GM21367 (cell line): ENCODE data around the gene BMERB1.
"Not testable (repeated sequence)": the region's sequence is repeated elsewhere in the genome, so short reads cannot be mapped to it uniquely, and the experiment has no call there.

ENCODE experiments used
- ATAC-seq: cut with Tn5 transposase; IDR thresholded peaks from one replicate; pipeline ENCODE4 v1.9.1; 2021; ENCODE audit not compliant: unreplicated experiment

BMERB1 gene

DNA sequence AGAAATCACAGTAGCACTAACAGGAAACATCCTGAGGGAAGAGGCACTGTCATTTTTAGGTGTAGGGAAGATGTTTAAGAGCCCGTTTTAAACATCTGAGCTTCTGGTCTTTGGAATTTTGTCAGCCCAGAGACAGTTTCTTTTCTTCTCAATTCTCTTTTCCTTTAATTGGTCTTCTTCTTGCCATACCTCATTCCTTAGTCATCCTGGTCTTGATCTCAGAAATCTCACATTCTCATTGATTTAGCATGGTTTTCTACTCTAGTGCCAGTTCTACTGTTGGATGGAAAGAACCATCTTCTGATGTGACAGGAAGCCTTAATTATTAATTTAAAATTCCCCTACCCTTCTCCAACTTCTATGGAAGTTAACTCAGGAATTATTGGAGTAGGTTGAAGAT, 25.4 kb downstream of the BMERB1 start:
- ATAC-seq = no peak

DNA sequence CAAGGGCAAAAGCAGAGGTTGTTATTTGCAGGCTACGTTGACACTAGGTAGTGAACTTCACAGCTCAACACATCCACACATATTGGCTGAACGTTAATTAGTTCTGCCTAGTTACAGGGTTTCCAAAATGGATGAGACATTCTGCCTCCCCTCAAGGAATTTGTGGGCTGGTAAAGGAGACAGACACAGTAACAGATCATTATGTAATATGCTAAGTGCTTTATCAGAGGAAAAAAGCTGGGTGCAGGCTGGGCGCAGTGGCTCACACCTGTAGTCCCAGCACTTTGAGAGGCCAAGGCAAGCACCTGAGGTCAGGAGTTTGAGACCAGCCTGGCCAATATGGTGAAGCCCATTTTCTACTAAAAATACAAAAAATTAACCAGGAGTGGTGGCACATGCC, 26.2 kb downstream of the BMERB1 start:
- ATAC-seq = no peak

DNA sequence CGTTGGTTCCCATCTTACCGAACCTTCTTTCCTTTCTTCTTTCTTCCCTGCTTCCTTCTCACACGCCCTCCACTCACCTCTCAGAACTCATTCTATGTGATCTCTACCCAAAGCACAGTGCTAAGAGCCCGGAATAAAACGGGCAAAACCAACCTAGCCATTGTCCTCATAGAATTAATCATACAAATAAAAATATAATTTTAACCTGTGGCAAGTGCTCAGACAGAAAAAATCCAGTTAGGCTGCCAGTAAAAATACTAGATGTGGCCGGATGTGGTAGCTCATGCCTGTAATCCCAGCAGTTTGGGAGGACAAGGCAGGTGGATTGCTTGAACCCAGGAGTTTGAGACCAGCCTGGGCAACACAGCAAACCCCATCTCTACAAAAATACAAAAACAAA, 27.0 kb downstream of the BMERB1 start:
- no peak for ATAC-seq

DNA sequence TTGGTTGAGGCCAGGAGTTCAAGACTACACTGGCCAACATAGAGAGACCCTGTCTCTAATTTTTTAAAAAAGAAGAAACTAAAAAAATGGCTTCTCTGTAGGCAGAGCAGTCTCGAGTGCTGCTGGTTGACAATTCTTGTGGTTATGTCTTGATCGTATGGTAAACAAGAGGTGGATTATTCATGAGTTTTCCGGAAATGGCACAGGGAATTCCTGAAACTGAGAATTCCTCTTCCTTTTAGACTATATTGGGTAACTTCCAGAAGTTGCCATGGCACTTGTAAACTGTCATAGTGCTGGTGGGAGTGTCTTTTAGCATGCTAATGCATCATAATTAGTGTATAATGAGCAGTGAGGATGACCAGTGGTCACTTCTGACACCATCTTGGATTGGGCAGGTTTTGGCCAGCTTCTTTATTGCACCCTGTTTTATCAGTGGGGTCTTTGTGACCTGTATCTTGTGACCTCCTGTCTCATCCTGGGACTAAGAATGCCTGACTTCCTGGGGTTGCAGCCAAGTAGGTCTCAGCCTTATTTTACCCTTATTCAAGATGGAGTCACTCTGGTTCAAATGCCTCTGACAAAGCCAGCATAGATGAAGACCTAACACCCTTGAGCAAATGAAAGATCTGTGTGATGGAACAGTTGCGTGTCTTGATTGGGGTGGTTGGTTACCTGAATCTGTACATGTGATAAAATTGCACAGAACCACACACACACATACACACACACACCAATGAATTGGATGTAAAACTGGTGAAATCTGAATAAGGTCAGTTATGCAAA, 30.2 kb downstream of the BMERB1 start:
- ATAC-seq = no peak

DNA sequence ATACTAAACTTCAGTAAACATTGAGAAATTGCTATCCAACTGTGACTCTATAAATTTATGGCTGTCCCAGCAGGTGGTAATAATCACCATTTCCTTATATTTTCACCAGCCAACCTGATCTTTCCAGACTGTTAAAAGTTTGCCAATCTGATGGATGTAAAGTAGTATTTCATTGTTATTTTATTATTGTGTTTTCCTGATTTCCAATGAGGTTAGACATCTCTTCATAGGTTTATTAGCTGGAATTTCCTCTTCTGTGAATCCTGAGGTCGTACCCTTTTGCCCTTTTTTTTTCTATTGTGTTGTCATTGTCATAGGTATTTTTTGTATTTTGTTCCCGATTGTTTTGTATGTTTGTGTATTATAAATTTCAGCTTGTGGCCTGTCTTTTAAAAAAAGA, 31.7 kb downstream of the BMERB1 start:
- ATAC-seq = no peak

DNA sequence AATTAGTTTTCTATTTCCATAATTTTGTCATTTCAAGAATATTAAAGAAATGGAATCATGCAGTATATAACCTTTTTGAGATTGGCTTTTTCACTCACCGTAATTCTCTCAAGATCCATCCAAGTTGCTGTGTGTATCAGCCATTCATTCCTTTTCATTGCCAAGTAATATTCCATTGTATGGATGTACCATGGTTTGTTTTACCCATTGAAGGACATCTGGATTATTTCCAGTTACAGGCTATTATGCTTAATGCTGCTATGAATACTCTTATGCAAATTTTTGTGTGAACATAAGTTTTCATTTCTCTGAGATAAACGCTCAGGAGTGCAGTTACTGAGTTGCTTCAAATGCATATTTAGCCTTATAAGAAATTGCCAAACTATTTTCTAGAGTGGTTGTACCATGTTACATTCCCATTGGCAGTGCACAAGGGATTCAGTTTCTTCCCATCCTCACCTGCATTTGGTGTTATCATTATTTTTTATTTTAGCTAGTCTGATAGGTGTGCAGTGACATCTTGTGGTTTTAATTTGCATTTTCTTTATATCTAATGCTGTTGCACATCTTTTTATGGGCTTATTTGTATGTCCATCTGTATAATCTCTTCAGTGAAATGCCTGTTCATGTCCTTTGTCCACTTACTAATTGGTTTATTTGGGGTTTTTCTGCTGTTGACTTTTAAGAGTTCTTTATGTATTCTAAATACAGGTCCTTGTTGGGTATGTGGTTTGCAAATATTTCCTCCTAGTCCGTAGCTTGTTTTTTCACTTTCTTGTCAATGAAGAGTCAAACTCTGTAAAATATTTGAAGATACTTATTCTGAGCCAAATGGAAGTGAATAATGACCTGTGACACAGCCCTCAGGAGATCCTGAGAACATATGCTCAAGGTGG, 32.7 kb downstream of the BMERB1 start:
- no peak for ATAC-seq

DNA sequence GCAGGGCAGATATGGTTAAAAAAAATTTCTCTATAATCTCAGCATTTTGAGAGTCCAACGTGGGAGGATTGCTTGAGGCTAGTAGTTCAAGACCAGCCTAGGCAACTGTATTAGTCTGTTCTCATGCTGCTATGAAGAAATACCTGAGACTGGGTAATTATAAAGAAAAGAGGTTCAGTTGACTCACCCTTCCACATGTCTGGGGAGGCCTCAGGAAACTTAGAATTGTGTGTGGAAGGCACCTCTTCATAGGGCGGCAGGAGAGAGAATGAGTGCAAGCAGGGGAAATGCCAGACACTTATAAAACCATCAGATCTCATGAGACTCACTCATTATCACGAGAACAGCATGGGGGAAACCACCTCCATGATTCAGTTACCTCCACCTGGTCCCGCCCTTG, 42.6 kb downstream of the BMERB1 start:
- not testable (repeated sequence) for ATAC-seq

DNA sequence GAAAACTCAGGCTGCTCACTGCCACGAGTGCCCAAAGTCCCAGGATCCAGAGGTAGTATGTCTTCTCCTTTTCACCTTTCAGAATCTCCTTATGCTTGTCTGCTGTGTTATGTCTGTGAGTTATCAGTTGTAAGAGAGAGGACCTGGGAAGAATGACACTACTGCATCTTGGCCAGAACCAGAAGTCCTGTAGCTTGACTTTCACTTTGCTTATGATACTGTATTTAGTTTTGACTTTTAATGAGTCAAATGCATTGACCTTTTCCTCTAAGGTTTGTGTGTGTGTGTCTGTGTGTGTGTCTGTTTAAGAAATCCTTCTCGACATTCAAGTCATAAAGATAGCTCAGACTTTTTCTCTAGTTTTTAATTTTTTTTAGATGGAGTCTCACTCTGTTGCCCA, 43.4 kb downstream of the BMERB1 start:
- ATAC-seq = no peak

DNA sequence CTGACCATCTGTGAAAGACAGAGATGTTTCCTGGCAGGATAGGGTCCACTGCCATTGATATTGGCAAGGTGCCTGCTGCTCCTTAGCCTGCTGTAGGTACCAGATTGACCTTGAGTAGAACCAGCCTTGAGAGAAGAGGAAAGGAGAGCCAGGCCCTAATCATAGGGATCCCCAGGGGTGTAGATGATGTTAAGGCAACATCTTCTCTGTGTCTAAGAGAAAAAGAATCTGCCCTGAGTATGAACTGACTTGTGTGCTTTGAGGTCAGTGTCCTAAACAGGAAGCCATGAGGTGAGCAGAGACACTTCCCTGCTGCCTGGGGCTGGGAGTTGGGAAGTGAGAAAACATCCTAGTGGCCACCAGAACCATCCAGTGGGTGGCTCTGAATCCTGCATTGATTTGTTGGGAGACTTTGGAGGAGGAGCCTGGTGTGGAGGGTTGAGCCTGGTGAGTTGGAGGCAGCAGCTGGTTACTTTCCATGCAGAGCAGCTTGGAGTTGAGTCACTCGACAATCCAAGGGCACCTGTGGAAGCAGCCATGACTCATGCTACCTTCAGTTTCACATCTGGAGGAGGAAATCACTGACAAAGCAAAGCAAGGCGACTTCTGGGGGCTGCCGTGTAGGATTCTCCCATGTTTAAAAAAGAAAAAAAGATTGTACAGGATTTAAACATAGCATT, 47.8 kb downstream of the BMERB1 start:
- no peak for ATAC-seq

DNA sequence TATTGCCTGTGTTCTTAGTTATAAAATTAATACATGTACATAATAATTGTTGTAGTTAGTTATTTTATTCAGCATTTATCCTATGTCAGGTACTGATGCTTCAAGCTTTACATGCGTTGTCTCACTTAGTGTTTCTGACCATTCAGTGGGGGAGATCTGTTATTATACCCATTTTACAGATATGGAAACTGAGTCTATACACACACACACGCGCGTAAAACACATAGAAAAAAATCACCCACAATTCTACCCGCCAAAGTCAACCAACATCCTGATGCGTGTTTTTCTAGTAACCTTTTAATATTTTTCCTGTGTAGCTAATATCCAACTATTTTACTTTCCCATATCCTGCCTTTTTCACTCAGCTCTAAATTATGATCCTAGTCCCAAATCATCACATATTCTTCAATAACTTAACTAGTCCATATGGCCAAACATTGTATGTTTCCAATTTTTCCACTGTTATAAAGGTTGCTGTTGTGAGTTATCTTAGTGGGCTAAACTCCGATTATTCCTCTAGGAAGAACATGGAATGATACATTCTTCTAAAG, 48.4 kb downstream of the BMERB1 start:
- no peak for ATAC-seq

DNA sequence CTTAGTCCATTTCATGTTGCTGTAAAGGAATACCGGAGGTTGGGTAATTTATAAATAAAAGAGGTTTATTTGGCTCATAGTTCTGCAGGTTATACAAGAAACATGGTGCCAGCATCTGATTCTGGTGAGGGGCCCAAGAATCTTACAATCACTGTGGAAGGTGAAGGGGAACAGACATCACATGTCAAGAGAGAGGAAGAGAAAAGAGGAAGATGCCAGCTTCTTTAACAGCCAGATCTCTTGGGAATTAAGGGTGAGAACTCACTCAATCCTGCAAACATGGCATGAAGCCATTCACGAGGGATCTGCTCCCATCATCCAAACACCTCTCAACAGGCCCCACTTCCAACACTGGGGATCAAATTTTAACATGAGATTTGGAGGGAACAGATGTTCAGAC, 49.5 kb downstream of the BMERB1 start:
- ATAC-seq = no peak

DNA sequence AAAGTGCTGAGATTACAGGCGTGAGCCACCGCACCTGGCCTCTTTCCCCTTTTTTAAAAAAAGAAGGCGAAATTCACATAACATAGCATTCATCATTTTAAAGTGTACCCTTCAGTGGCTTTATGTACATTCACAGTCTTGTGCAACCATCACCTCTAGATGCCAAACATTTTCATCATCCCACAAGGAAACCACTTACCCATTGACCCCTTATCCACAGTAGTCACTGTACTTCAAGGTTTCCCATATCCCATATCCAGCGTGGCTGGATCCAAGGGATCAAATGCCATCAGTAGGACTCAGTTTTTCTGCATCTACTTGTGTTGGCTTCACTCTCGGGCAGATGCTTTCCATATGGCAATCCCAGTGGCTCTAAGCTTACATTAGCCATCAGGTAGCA, 50.3 kb downstream of the BMERB1 start:
- no peak for ATAC-seq

DNA sequence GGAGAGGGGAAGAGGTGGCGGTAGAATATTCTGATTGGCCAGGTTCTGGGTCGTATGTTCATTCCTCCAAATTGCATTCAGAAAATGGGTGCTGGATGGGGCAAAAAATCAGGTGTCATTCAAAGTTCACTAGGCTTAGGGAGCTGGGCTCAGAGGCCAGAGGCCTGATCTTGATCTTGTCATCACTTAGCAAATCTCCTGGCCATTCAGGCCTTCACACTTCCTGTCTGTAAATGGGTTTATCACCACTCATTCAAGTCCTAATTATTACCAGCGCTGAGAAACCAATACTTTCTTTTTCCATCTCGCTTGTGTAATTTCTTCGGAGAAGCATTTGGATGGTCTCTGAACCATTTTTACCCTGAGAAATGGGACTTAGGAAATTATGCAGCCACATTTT, 50.8 kb downstream of the BMERB1 start:
- ATAC-seq = no peak

DNA sequence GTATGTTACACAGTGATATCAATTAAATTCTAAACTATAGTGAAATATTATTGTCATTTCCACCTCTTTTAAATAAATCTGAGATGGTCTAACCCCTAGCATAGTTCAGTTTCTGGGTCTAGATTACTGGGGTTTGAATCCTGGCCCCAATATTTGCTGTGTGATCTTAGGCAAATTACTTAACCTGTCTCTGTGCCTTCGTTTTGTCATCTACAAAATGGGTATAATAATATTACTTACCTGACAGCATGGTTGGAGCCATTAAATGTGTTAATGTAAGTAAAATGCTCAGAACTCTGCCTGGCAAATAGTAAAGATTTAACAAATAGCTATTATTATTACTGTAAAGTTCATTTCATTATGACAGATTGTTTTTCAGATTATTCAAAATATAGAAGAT, 52.3 kb downstream of the BMERB1 start:
- ATAC-seq = no peak

DNA sequence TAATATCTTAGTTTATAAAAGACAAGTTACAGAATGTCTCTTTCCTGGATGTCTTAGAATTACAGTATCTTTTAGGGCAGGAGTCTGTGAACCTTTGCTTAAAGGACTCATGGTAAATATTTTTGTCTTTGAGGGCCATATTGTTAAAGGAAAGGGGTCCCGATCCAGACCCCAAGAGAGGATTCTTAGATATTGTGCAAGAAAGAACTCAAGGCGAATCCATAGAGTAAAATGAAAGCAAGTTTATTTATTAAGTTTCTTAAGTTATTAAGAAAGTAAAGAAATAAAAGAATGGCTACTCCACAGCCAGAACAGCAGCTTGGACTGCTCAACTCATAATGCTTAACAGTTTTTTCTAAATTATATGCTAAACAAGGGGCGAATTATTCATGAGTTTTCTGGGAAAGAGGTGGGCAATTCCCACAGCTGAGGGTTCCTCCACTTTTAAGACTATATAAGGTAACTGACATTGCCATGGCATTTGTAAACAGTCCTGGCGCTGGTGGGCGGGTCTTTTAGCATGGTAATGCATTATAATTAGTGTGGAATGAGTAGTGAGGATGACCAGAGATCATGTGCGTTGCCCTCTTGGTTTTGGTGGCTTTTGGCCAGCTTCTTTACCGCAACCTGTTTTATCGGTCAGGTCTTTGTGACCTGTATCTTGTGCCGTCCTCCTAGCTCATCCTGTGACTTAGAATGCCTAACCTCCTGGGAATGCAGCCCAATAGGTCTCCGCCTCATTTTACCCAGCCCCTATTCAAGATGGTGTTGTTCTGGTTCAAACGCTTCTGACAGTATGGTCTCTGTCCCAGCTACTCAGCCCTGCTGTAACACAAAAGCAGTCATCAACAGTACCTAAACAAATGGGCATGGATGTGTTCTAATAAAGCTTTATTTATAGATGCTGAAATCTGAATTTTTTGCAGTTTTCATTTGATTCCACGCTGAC, 53.2 kb downstream of the BMERB1 start:
- no peak for ATAC-seq

DNA sequence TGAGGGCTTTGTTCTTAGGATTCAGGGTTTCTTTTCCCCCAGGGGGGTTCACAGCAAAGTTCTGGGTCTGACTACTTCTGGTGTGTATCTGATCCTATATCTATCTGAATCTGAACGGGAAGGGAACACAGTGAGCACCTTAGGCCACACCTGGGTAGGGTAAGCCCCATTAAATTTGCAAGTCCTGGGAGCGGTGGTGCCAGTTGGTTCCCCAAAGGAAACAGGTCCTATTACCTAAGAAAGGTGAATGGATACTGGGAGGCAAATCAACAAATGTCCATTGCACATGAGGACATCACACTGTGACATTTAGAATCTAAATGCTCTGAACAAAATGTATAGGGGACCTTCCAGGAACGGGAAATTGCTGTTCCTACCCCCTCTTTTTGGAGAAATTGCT, 54.6 kb downstream of the BMERB1 start:
- no peak for ATAC-seq

DNA sequence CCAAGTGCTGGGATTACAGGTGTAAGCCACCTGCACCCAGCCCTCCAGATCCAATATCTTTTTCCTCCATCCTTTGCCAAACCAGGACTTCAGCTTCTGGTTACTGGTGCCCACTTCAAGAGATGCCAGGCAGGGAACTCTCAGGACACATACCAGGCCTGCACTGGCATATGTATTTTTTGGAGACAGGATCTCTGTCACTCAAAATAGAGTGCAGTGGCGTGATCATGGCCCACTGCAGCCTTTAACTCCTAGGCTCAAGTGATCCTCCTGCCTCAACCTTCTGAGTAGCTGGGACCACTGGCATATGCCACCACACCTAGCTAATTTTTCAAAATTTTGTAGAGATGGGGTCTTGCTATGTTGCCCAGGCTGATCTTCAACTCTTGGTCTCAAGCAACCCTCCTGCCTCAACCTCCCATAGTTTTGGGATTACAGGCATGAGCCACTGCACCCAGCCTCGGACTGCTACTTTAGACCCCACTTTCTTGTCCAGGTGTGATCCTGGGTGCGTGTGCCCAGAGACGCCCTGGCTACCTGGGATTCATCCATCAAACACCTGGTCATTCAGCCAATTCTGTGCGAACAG, 55.8 kb downstream of the BMERB1 start:
- no peak for ATAC-seq

DNA sequence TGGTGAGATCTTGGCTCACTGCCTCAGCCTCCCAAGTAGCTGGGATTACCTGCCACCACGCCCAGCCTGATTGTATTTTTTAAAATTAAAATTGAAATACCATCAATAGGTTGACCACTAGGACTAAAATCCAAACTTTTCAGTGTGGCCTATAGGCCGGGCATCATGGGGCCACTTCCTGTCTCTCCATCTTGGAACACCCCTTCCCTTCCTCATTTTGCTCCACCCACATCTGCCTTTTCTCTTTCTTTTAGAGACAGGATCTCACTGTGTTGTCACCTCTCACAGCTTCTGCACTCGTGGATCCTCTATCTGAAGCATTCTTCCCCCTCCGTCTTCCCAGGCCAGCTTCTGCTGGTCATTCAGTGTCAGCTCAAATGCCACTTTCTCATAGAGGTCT, 57.0 kb downstream of the BMERB1 start:
- ATAC-seq = no peak

DNA sequence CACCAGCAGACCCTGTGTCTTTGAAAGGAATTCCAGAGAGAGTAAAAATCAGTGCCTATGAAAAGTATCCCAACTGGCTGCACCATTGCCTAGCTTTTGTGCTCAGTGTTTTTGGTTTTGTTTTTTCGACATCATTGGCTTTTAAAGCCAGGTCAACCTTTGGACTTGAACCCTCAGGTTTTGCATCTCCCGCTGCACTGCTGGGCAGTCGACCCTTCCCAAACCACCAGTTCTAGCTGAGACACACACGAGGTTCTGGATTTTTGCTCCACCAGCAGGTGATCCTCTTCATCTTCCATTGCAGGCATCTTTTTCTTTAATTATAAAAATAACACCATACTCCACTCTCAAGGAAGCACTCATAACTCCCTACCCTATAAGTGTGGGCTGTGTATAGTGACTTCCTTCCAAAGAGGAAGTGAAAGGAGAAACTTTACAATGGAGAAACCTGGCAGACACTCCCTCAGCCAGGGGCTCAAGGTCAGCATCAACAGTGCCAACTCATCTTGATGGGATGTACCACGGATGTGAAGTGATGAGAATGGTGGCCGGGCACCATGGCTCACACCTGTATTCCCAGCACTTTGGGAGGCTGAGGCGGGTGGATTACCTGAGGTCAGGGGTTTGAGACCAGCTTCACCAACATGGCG, 57.8 kb downstream of the BMERB1 start:
- no peak for ATAC-seq
